Lower leg skin (tissue), 4 donors: ENCODE measurements around the gene CRHR2. TPM values are rescaled to one million over a fixed set of nuclear protein-coding genes. Genes with fewer than 3 reads are reported as not detected.

Experiments
- DNase-seq, 2 donors: peaks; one replicate each; pipeline ENCODE4 v3.0.0-alpha.2; 2019; ENCODE audit warnings: low spot score in 2 of 2
- H3K4me3 ChIP-seq: fragments of 200-600 bp; sonication (generic); 2 replicates; pipeline ENCODE4 v1.5.1; 2017; ENCODE audit warnings: mild to moderate bottlenecking, low read depth; ENCODE audit not compliant: poor library complexity, severe bottlenecking
- POLR2A ChIP-seq, 2 donors: fragments of 450-650 bp; IDR thresholded peaks; one replicate each; pipeline ENCODE4 v1.6.1; 2016 to 2017; ENCODE audit warnings: antibody characterized with exemption in 2 of 2, mild to moderate bottlenecking in 1 of 2, moderate library complexity in 1 of 2
- WGBS, 2 donors: methylation state at CpG; one replicate each; pipeline ENCODE4 v1.1.5; 2018; 5-methylcytosine and 5-hydroxymethylcytosine counted together
- intact Hi-C: fragments of 100-400 bp; cut with DNase I; formaldehyde crosslinking; loops from one replicate; pipeline ENCODE4 v1.15.0; 2023; ENCODE audit warnings: low total_unique reads
- total RNA-seq, 4 donors: library from RNA; depleted of rRNA; stranded (reverse); fragments of >200 nt; gene quantifications; one replicate each; pipeline ENCODE4 v1.1.0, GENCODE V29; 2016
- TF ChIP-seq, protein P1 (sequence below), 3 donors: fragments of 450-650 bp; IDR thresholded peaks; one replicate each; pipeline ENCODE4 v1.5.1; 2016; ENCODE audit warnings: antibody characterized with exemption in 3 of 3, mild to moderate bottlenecking in 3 of 3, moderate library complexity in 2 of 3

CRHR2 gene
- under 1 TPM in 1 of 4 donors, not detected in 3; 0.45 TPM for total RNA-seq

DNA sequence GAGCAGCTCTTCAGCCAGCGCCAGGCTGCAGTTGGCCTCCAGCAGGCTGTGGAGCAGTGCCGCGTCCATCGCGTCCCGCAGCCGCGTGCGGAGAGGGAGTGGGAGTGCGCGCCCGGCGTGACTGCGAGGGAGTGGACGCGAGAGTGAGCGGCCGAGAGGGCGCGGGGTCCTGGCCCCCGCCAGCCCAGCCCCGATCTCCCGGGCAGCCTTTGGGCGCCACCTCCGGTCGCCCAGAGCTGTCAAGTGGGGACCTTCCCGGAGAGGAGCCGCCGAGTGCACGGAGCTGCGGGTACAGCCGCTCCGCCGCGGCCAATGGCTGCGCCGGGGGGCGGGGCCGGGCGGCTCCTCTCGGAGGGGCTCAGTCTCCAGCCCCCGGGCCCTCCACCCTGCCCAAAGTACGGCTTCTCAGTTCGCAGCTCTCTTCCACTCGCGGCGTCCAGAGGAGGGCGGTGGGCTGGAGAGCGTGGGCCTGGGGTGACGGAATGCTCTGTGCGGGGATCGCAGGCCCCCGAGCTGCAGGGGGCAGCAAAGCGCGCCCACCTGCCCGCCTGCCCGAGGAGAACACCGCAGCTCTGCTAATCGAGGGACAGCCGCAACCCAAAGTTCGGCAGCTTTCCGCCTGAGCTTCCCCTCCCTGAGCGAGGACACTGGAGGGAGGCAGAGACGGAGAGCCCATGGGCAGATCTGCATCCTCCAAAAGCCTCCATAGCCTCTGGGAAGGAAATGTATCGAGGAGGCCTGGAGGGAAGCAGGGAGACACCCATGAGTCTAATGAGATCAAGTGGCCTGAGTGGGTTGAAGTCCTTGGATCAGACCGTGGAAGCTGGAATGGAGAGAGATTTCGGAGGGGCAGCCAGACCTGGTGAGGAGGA, at the start of gene CRHR2:
TSS of gene CRHR2 (minus strand) at position 245 of the 872 bp plus-strand sequence. CDS start at position 69, 176 bp downstream.
- intact Hi-C loops: no loop called here
- 7 to 10% methylated on average over 31 to 39 of the region's 67 CpGs for WGBS, 2 donors
- DNase-seq: no peak

DNA sequence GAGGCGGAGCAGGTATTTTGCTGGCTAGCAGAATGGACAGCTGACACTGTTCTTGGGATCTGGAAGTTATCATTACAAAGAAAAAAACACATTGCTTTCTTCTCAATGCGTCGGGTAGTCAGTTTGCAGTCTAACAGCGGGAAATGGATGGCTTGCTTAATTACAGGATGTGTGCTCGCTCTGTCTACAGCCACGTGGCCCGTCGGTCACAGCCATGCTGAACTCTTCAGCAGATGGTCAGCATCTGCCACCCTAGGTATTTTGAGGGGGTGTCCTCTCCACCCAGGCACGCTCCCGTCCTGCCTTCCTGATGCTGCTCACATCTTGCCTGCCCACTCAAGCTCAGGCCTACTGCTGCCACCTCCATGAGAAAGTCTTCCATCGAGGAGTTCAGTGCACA, 49.3 kb upstream of the CRHR2 start:
- 67 to 68% methylated on average over 11 of the region's 11 CpGs for WGBS, 2 donors
- TF ChIP-seq POLR2A (IDR thresholded peaks at IDR 0.05): no peak
- TF ChIP-seq, protein P1, sequence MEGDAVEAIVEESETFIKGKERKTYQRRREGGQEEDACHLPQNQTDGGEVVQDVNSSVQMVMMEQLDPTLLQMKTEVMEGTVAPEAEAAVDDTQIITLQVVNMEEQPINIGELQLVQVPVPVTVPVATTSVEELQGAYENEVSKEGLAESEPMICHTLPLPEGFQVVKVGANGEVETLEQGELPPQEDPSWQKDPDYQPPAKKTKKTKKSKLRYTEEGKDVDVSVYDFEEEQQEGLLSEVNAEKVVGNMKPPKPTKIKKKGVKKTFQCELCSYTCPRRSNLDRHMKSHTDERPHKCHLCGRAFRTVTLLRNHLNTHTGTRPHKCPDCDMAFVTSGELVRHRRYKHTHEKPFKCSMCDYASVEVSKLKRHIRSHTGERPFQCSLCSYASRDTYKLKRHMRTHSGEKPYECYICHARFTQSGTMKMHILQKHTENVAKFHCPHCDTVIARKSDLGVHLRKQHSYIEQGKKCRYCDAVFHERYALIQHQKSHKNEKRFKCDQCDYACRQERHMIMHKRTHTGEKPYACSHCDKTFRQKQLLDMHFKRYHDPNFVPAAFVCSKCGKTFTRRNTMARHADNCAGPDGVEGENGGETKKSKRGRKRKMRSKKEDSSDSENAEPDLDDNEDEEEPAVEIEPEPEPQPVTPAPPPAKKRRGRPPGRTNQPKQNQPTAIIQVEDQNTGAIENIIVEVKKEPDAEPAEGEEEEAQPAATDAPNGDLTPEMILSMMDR (IDR thresholded peaks at IDR 0.05): no peak
- intact Hi-C loops: no loop called here
- DNase-seq: no peak
- H3K4me3 ChIP-seq: no peak overlapping the region

More for the DNA sequence above, at the start of gene CRHR2:
- TF ChIP-seq, protein P1 (IDR thresholded peaks at IDR 0.05): no peak
- TF ChIP-seq POLR2A (IDR thresholded peaks at IDR 0.05): no peak
- no peak within 1 kb of the TSS for H3K4me3 ChIP-seq

DNA sequence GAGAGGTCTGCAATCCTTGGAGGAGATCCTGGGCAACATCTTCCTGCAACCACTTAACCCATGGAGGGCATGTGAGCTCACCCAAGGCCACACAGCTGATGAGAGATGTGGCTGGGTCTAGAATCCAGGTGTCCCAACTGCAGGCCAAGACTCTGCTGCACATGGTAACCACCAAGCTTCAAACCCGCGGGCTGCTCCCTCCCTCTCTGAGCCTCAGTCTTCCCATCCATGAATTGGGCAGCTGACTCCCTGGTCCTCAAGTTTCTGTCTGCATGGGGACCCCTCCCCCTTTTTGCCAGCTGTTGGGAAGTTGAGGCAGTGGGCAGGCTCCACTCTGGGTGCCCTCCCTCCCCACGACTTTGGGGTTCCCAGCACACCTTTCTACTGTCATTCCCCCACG, 48.7 kb upstream of the CRHR2 start:
- intact Hi-C loops: no loop called here
- TF ChIP-seq, protein P1 (IDR thresholded peaks at IDR 0.05): no peak
- TF ChIP-seq POLR2A (IDR thresholded peaks at IDR 0.05): no peak
- WGBS, 2 donors: 87% methylated on average over 4 of the region's 4 CpGs

DNA sequence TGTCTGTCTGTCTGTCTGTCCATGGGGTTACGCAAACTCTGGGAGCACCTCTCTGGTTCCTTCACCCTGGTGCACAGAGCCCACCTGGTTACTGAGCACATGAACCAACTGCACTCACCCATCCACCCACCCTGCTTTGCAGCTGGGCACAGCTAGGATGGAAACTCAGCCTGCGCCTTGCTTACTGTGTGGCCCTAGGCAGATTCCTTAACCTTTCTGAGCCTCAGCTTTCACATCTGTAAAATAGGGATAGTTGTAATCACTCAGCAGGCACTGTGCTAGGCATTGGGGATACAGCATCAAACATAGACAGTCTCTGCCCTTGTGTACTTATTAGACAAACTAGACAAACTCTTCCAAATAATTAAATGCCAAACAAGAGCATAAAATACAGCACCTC, 47.8 kb upstream of the CRHR2 start:
- WGBS, 2 donors: 83 to 91% methylated on average over 2 of the region's 2 CpGs
- intact Hi-C loops: no loop called here
- no peak for TF ChIP-seq POLR2A (IDR thresholded peaks at IDR 0.05)
- TF ChIP-seq, protein P1 (IDR thresholded peaks at IDR 0.05): no peak
- DNase-seq: no peak
- no peak overlapping the region for H3K4me3 ChIP-seq

More for the DNA sequence above, 48.7 kb upstream of the CRHR2 start:
- H3K4me3 ChIP-seq: no peak overlapping the region
- no peak for DNase-seq

DNA sequence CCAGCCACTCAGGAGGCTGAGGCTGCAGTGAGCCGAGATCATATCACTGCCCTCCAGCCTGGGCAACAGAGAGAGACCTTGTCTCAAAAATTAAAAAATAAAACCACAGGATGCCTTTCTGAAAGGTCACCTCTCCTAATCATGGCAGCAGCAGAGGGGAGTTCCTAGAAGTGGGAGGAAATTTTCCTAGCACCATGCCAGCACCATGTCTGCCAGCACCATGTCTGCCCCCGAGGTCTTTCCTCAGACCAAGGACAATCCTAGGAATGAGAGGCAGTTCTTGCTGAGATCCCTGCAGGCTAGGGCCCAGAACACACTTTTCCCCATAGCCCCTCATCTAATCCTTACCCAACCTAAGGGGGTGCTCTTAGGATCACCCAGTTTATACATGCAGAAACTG, 47.4 kb upstream of the CRHR2 start:
- H3K4me3 ChIP-seq: no peak overlapping the region
- DNase-seq: no peak
- TF ChIP-seq, protein P1 (IDR thresholded peaks at IDR 0.05): no peak
- intact Hi-C loops: no loop called here
- 54 to 56% methylated on average over 2 of the region's 2 CpGs for WGBS, 2 donors
